ENCODE data around the gene PDP2.

Gene PDP2

DNA sequence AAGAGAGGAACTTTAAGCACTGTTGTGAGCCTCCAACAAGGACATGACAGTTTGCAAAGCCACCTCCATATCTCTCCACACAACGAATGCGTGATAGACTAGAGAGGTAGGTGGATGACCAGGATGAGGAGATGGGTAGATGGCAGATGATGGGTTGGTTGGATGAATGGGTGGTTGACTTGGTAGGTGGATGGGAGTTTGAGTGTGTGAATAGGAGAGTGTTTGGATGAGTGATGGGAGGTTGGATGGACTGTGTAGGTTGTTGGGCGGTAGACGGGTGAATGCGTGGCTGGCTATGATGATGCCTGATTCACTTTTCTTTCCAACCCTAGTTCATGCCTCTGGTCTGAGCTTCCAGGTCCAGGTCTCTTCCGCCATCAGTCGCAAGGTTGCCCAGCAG, 34.2 kb downstream of the PDP2 start:
- TF ChIP-seq, protein P1, sequence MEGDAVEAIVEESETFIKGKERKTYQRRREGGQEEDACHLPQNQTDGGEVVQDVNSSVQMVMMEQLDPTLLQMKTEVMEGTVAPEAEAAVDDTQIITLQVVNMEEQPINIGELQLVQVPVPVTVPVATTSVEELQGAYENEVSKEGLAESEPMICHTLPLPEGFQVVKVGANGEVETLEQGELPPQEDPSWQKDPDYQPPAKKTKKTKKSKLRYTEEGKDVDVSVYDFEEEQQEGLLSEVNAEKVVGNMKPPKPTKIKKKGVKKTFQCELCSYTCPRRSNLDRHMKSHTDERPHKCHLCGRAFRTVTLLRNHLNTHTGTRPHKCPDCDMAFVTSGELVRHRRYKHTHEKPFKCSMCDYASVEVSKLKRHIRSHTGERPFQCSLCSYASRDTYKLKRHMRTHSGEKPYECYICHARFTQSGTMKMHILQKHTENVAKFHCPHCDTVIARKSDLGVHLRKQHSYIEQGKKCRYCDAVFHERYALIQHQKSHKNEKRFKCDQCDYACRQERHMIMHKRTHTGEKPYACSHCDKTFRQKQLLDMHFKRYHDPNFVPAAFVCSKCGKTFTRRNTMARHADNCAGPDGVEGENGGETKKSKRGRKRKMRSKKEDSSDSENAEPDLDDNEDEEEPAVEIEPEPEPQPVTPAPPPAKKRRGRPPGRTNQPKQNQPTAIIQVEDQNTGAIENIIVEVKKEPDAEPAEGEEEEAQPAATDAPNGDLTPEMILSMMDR (IDR thresholded peaks at IDR 0.05) = no peak
- no peaks in the 10 kb centered on the region for H3K79me2 ChIP-seq
- H3K27me3 ChIP-seq (ENCODE audit: control insufficient read depth, insufficient read depth, low read length) = no peaks in the 10 kb centered on the region
- no peak overlapping the region for H2AFZ ChIP-seq
- H3K36me3 ChIP-seq (ENCODE audit: control insufficient read depth, insufficient read depth, low read length) = no peaks in the 10 kb centered on the region
- H3K9ac ChIP-seq = no peak overlapping the region
- H3K27ac ChIP-seq = no peak overlapping the region
- H3K4me1 ChIP-seq = no peaks in the 10 kb centered on the region
- H3K9me3 ChIP-seq (ENCODE audit: control insufficient read depth, low read length) = no peaks in the 10 kb centered on the region
- H3K4me3 ChIP-seq (ENCODE audit: low read depth, low read length) = no peak overlapping the region
- no peak overlapping the region for H3K4me2 ChIP-seq (ENCODE audit: low read length)

DNA sequence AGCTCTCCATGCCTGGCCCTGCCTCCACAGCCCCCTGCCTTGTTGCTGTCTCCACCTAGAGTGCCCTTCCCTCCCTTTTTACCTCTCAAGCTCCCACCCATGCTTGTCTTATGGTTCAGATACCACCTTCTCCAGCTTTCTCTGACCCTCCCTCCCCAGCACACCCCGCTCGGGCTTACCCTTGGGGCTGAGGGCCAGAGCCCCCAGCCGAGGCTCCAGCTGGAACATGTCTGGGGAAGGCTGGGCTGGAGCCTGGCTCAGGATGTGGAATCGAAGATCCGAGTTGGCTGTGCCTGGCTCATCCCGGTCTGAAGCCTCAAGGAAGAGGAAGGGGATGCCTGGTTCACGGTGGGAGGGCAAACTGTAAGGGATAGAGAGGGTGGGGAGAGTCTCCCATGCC, 34.7 kb downstream of the PDP2 start:
- TF ChIP-seq, protein P1 (IDR thresholded peaks at IDR 0.05) = no peak
- Histone ChIP-seq H3K27ac (no peak overlapping the region), H2AFZ (no peak overlapping the region), H3K79me2 (no peaks in the 10 kb centered on the region), H3K9me3 (ENCODE audit: control insufficient read depth, low read length) (no peaks in the 10 kb centered on the region), H3K9ac (no peak overlapping the region), H3K4me1 (no peaks in the 10 kb centered on the region), H3K4me2 (ENCODE audit: low read length) (no peak overlapping the region), H3K36me3 (ENCODE audit: control insufficient read depth, insufficient read depth, low read length) (no peaks in the 10 kb centered on the region), H3K27me3 (ENCODE audit: control insufficient read depth, insufficient read depth, low read length) (no peaks in the 10 kb centered on the region), H3K4me3 (ENCODE audit: low read depth, low read length) (no peak overlapping the region)

DNA sequence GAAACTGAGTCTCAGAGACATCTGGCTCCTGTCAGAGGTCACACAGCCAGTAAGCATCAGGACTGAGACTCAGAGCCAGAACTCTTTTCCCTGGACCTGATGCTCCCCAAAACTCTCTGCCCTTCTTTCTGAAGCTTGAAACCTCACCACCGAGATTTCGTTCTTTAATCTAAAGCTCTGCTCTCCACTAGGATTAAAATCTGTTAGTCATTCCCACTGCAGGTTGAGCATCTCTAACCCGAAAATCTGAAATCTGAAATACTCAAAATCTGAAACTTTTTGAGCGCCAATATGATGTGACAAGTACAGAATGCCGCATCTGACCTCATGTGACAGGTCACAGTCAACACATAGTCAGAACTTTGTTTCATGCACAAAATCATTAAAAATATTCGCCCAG, 36.2 kb downstream of the PDP2 start:
- H3K4me1 ChIP-seq = no peaks in the 10 kb centered on the region

DNA sequence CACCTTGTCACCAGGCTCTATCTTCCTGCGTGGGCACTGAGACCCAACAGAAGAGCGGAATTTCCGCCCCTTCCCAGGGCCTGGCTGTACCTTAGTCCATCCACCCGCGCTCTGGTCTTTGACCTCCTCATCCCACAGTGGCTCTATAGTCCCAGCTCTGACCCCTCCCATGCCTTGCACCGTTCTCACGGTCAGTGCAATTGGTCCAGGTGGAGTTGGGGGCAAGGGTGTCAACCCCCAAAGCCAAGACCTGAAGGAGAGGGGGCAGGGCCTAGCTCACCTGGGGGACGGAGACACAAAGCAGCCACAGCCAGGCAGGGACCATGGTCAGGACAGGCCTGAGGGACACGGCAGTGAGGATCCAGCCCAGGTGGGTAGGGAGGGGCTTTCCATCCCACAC, 37.4 kb downstream of the PDP2 start:
- no peaks in the 10 kb centered on the region for H3K36me3 ChIP-seq (ENCODE audit: control insufficient read depth, insufficient read depth, low read length)
- H3K4me3 ChIP-seq (ENCODE audit: low read depth, low read length) = no peak overlapping the region
- H3K9me3 ChIP-seq (ENCODE audit: control insufficient read depth, low read length) = no peaks in the 10 kb centered on the region
- no peaks in the 10 kb centered on the region for H3K79me2 ChIP-seq
- H3K4me1 ChIP-seq = no peaks in the 10 kb centered on the region
- no peak overlapping the region for H3K4me2 ChIP-seq (ENCODE audit: low read length)
- no peaks in the 10 kb centered on the region for H3K27me3 ChIP-seq (ENCODE audit: control insufficient read depth, insufficient read depth, low read length)
- H2AFZ ChIP-seq = no peak overlapping the region
- no peak overlapping the region for H3K9ac ChIP-seq
- H3K27ac ChIP-seq = no peak overlapping the region
- TF ChIP-seq, protein P1 (IDR thresholded peaks at IDR 0.05) = no peak

More for the DNA sequence above, 36.2 kb downstream of the PDP2 start:
- no peaks in the 10 kb centered on the region for H3K36me3 ChIP-seq (ENCODE audit: control insufficient read depth, insufficient read depth, low read length)
- H3K4me3 ChIP-seq (ENCODE audit: low read depth, low read length) = no peak overlapping the region
- TF ChIP-seq, protein P1 (IDR thresholded peaks at IDR 0.05) = no peak
- no peak overlapping the region for H3K4me2 ChIP-seq (ENCODE audit: low read length)
- no peak overlapping the region for H3K9ac ChIP-seq
- H3K27me3 ChIP-seq (ENCODE audit: control insufficient read depth, insufficient read depth, low read length) = no peaks in the 10 kb centered on the region
- no peak overlapping the region for H3K27ac ChIP-seq
- H3K9me3 ChIP-seq (ENCODE audit: control insufficient read depth, low read length) = no peaks in the 10 kb centered on the region
- H3K79me2 ChIP-seq = no peaks in the 10 kb centered on the region
- no peak overlapping the region for H2AFZ ChIP-seq

DNA sequence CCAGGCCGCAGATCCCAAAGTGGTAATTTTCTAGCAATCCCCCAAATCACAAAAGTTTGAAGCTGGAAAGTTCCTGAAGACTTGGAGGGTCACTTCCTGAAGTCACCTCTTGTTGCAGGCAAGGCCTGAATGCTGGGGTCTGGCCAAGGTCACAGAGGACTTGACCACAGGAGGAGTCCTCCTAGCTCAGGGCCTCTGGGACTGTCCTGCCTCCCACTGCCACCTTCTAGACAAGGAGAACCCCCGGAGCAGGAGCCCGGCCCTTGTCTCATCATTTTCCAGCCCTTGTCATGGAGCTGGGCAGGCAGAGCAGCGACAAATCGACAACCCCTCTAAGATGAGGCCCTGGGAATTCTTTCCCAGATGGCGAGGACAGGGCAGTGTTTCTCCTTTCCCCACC, 38.0 kb downstream of the PDP2 start:
- H3K27ac ChIP-seq = no peak overlapping the region
- no peak overlapping the region for H3K9ac ChIP-seq
- no peak overlapping the region for H3K4me3 ChIP-seq (ENCODE audit: low read depth, low read length)
- no peaks in the 10 kb centered on the region for H3K36me3 ChIP-seq (ENCODE audit: control insufficient read depth, insufficient read depth, low read length)
- H3K27me3 ChIP-seq (ENCODE audit: control insufficient read depth, insufficient read depth, low read length) = no peaks in the 10 kb centered on the region
- no peak overlapping the region for H3K4me2 ChIP-seq (ENCODE audit: low read length)
- TF ChIP-seq, protein P1 (IDR thresholded peaks at IDR 0.05) = no peak
- H3K9me3 ChIP-seq (ENCODE audit: control insufficient read depth, low read length) = no peaks in the 10 kb centered on the region
- peaks cover under 1% of the 10 kb centered on the region for H3K4me1 ChIP-seq
- H2AFZ ChIP-seq = no peak overlapping the region
- no peaks in the 10 kb centered on the region for H3K79me2 ChIP-seq

Data from parathyroid adenoma (tissue), 2 donors.